Suprapubic skin (tissue), 4 donors: Measurements from ENCODE around the gene ARHGAP10.

Experiments used
- EP300 ChIP-seq: sonication (generic); formaldehyde crosslinking; IDR thresholded peaks from one replicate; pipeline ENCODE4 v1.6.1; 2017; ENCODE audit warnings: antibody characterized with exemption
- POLR2A ChIP-seq, 2 donors: fragments of 450-650 bp; IDR thresholded peaks; one replicate each; pipeline ENCODE4 v1.6.1; 2017; ENCODE audit warnings: antibody characterized with exemption in 2 of 2, mild to moderate bottlenecking in 2 of 2, moderate library complexity in 2 of 2
- POLR2AphosphoS5 ChIP-seq, 3 donors: sonication (generic); formaldehyde crosslinking; IDR thresholded peaks; one replicate each; pipeline ENCODE4 v1.6.1; 2017; ENCODE audit warnings: antibody characterized with exemption in 3 of 3
- TF ChIP-seq, protein P1 (sequence below), 2 donors: fragments of 200-600 bp in 1 of 2; fragments of 450-650 bp in 1 of 2; sonication (generic) in 1 of 2; IDR thresholded peaks; one replicate each; pipeline ENCODE4 v1.5.1; 2016 to 2019; ENCODE audit warnings: antibody characterized with exemption in 2 of 2, mild to moderate bottlenecking in 1 of 2, moderate library complexity in 1 of 2

DNA sequence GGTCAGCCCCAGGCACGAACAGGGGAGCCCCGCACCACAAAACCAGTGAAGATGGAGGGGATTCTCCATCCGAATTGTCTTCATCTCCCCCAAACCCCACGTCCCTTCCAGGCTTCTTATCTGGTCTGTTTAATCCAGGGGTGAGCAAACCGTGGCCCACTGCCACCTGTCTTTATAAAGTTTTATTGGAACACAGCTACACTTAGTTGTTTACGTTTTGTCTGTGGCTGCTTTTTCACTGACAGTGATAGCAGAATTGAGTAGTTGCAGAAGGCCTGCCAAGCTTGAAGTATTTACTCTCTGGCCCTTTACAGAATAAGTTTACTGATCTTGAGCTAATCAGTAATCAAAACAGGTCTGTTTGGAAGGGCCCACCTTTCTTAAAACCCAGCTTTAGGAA is 324.0 kb downstream of the ARHGAP10 start:
- TF ChIP-seq, protein P1, sequence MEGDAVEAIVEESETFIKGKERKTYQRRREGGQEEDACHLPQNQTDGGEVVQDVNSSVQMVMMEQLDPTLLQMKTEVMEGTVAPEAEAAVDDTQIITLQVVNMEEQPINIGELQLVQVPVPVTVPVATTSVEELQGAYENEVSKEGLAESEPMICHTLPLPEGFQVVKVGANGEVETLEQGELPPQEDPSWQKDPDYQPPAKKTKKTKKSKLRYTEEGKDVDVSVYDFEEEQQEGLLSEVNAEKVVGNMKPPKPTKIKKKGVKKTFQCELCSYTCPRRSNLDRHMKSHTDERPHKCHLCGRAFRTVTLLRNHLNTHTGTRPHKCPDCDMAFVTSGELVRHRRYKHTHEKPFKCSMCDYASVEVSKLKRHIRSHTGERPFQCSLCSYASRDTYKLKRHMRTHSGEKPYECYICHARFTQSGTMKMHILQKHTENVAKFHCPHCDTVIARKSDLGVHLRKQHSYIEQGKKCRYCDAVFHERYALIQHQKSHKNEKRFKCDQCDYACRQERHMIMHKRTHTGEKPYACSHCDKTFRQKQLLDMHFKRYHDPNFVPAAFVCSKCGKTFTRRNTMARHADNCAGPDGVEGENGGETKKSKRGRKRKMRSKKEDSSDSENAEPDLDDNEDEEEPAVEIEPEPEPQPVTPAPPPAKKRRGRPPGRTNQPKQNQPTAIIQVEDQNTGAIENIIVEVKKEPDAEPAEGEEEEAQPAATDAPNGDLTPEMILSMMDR (IDR thresholded peaks at IDR 0.05), result no peak
- TF ChIP-seq EP300, result no peak
- no peak for TF ChIP-seq POLR2A (IDR thresholded peaks at IDR 0.05)
- no peak for TF ChIP-seq POLR2AphosphoS5 (IDR thresholded peaks at IDR 0.05)
